Kidney capillary endothelial cell (primary cell): Measurements from ENCODE around the gene PDE4B.
"Not testable (repeated sequence)": the region's sequence is repeated elsewhere in the genome, so short reads cannot be mapped to it uniquely, and the experiment has no call there.

Experiments
- DNase-seq: peaks from one replicate; pipeline ENCODE4 v3.0.0-alpha.2; 2018; ENCODE audit warnings: low spot score

The PDE4B gene

DNA sequence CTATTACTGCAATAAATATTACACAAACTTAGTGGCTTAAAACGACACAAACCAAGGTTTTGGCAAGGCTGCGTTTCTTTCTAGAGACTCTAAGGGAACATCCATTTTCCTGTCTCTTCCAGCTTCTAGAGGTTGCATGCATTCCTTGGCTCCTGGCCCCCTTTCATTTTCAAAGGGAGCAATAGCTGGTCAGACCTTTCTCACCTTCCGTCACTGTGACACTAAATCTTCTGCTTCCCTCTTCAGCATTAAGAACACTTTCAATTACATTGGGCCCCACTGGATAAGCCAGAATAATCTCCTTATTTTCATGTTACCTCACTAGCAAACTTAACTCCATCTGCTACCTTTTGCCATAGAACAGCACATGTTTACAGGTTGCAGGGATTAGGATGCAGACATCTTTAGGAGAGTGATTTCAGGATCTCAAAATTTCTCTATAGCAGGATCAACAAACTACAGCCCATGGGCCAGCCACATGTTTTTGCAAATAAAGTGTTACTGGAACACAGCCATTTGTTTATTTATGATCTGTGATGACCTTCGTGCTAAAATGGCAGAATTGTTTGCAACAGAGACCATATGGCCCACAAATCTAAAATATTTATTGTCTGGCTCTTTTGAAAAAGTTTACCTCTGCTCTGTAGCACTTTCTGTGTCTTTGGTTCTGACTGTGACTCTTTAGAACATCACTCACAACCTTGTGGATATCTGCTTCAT lies 519.7 kb downstream of the PDE4B start:
- no peak for DNase-seq

DNA sequence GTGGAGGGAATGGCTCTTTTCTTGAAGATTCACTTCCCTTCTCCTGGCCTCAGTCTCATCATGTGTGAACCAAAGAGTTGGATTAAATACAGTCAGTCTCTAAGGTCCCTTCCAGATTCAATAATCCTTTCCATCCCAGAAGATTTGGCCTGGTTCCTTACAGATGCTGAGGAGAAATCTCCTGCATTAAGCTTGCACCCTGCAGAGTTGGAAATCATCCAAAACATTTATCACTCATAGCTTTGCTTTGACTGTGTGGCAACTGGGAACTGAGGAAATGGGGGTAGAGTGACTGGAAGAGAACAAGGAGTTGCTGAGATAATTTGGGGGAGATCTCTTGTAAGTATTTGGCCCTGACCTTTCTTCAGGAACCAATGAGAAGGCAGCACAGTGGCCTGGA lies 520.7 kb downstream of the PDE4B start:
- no peak for DNase-seq

DNA sequence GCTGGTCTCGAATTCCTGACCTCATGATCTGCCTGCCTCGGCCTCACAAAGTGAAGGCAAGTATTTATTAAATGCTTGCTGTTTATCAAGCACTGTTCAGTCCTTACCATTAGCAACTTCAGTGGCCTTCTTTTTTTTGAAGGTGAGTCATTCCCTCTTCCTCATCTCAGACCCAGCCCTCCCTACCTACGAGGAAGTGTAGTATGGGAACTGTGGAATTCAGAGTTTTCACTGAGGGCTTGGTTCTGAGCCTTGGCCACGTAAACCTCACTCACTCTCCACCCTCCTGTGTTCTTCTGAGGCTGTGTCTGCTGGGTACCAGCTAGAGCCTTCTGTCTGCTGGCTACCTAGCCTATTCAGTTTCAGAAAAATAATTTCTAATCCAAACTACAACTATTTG lies 523.0 kb downstream of the PDE4B start:
- DNase-seq, result no peak

DNA sequence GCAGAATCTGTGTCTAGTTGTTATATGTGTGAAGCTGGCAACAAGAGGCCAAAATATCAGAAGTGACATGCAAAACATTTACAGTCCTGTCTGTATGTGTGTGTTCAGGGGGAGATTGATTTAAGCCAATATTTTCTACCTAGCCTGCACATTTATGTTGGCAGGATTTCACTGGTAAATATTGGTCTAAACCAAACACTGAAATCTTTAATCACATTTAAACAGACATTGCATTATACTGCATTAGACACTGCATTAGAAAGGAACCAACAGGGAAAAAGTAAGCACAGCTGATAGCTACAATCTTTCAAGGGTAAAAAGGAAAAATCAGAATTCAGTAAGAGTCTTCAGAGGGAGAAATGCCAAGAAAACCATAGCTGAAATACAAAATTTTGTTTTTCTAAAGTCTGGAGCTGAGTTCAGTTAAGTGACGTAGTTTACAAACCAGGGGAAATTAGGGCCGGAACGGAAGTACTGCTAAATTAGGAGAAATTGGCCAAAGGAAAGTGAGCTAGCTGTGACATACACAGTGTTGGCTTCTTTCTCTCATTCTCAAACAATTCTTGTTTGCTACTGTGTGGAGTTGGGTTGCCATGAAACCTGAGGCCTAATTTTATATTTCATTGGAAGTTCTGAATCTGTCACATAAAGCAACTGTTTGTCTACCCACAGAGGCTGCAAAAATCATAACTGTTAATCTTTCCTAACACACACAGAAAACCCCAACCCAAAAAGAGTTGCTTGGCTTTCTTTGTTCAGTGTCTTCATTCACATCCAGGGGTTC lies 524.0 kb downstream of the PDE4B start:
- no peak for DNase-seq

DNA sequence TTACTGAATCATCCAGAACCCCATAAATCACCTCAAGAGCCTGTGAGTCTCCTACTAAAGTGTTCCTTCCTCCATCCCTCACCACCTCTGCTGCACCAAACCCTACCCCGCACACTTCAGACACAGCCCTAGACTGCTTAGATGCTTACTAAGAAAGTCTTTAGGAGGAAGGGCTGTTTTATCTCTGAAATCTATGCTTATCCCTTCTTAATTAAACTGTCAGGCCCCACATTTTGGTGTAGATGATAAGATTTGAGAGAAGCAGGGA lies 524.5 kb downstream of the PDE4B start:
- DNase-seq, result no peak

DNA sequence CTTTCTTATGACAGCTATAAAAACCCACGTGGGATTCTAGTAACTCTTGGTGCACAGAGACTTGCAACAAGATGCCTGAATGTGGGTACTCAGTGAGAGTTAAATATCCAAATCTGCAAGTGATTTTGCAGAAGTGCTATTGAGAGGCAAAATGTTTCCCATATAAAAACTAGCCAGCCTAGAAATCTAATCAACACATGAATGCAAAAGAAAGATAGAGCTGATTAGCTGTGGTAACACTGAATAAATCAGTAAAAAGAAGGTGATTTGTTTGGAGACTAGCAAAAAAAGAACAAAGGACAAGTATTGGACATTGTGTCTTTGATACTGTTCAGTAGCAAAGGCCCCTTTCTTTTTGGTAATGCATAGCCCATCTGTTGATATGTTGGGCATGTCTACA lies 527.5 kb downstream of the PDE4B start:
- DNase-seq, result no peak

DNA sequence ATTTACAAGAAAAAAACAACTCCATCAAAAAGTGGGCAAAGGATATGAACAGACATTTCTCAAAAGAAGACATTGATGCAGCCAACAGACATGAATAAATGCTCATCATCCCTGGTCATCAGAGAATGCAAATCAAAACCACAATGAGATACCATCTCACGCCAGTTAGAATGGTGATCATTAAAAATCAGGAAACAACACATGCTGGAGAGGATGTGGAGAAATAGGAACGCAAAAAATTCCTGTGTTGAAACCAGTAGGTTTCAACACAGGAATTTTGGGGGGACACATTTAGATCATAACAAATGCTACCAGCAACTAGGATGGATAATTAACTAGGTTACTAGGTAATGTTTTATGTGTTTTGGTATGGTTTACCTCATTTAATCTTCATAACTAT lies 529.8 kb downstream of the PDE4B start:
- not testable (repeated sequence) for DNase-seq

DNA sequence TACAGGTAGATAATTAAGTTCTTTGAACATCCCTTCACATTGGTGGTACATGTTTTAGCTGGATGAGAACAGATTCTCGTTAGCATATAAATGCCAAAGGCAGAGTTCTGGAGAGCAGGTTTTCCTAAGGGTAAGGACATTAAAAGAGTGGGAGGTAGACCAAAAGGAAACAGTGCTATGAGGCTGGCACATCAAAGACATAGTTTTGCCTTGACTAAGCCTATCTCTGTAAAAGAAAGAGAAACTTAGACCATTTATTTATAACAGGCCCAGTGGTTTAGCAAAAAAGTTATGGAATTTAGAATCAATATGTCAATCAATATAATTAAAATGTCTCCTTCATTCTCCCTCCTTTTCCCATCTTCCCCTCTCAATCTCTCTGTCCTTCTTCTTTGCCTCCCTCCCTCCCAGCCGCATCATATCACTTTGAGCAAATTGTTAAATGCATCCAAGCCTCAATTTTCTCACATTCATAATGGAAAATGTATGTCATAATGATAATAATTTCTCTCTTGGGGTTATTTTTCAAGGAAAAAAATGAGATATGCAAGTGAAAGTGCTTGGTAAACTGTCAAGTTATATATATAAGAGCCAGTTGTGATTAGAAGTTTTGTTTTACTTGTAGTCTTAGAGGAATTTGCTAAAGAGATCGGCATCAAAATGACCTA lies 531.4 kb downstream of the PDE4B start:
- DNase-seq, result no peak

DNA sequence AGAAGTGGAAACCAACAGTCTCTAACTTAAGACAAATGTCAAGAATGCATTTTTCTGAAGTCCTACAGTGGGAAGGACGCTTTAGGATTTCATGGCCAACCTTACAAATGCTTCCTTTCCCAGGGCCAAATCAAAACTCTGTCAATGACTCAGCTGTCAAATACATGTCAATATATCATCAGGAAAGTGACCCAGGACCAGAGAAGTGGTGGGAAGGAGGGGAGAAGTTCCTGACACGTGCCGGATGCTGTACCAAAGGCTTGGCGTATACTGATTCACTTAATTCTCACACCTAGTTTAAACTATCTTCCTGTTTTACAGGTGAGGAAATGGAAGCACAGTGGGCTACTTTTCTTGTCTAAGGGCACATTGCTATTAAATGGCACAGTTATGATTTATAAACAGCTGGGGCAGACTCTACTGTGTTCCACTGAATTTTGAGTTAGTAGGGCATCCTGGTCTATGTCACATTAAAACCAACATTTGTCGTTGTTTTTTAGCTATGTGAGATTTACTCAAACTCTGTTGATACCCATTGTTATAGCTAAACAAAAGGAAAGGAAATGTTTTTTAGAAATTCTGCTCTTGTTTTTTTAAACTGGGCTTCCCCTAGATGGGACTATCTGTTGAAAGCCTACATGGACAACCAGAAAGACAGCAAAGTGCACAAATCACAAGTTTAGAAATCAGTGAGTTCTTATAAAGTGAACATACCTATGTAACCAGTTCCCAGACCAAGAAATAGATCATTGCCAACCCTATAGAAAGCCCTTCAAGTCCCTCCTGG lies 533.1 kb downstream of the PDE4B start:
- DNase-seq, result no peak

DNA sequence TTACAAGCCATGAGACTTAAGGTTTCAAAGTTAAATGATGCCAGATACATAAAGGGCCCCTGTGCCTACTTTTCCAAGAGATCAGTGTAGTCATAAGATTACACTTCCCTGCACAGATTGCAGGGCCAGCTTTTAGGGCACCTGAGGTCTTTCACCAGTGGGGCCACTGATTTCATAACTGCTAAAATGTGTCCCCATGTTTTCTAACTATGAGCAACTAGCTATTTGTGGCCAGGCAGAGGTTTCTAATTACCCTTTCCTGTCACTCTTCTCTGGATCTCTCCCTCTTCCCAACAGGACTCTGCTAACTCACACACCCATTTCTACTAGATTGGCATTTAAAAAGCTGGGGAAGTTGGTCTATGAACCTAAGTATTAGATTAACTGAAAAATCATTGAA lies 534.2 kb downstream of the PDE4B start:
- DNase-seq, result no peak

DNA sequence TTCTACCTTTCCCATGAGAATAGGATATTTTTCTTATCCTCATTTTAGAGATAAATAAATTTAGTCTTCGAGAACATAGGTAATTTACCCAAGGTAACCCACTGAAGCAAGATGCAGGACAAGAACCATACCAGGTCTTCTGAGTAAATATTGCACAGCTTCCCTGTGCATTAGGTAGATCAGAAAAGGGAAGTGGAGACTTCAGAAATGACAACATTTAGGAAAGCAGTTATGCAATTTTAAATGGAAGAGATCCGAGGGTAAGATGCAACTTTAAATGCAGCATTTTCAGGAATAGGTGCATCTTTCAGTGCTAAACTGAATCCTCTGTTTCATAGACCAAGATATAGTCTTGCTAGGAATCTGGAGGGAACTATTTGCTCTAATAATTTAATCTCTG lies 534.9 kb downstream of the PDE4B start:
- DNase-seq, result no peak

DNA sequence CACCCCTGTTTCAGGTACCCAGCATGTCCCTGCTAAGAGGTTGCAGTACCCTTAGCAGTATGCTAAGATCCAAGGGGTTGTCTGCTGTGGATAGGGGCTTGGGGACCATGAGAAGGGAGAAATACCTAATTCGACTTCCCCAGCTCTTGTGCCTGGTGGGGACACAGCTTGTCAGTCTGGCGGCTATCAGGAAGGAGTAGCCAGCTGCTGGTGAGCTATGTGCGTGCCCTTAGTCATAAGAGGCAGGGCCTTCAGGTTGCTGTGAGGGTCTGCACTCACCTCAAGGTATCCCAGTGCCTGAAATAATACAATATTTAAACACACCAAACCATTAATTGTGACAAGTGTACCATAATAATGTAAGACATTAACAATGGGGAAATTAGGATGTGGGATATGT lies 536.2 kb downstream of the PDE4B start:
- no peak for DNase-seq

DNA sequence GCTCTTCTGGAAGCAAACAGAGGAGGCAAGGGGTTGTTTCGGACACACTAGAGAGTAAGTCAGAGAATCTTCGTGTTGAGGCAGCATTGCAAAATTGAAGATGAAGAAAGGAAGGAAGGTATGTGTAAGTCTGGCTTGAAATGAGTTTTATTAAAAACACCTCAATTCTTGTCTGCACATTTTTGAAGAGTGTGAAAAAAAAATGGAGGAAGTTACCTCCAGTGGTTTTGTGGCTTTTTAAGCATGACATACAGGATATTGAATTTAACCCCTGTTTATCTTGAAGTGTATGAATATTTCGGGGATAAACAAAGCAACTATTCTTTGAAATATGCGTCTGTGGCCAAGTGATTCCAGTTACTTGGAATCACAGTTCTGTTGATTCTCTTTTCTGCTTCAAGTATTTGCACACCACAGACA lies 538.0 kb downstream of the PDE4B start:
- no peak for DNase-seq

DNA sequence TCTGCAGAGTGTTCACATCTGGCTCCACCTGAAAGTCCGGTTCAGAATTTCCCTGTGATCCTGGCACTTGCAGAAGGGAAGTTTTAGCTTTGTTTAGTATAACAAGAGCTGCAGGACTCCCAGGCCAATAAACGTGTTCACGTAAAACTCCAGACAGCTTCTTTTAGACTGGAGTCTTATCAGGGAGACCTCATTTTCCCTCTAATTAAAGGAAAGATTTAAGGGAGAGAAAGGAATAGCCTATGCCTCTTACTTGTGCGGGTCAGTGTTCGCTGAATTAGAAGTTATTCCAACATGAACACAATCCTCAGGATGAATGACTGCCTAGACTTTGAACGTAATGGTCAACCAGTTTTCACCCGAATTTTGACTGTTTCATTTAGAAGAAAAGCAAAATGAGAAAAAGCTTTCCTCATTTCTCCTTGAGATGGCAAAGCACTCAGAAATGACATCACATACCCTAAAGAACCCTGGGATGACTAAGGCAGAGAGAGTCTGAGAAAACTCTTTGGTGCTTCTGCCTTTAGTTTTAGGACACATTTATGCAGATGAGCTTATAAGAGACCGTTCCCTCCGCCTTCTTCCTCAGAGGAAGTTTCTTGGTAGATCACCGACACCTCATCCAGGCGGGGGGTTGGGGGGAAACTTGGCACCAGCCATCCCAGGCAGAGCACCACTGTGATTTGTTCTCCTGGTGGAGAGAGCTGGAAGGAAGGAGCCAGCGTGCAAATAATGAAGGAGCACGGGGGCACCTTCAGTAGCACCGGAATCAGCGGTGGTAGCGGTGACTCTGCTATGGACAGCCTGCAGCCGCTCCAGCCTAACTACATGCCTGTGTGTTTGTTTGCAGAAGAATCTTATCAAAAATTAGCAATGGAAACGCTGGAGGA lies 539.2 kb downstream of the PDE4B start:
- DNase-seq, result peak; percentile 83

DNA sequence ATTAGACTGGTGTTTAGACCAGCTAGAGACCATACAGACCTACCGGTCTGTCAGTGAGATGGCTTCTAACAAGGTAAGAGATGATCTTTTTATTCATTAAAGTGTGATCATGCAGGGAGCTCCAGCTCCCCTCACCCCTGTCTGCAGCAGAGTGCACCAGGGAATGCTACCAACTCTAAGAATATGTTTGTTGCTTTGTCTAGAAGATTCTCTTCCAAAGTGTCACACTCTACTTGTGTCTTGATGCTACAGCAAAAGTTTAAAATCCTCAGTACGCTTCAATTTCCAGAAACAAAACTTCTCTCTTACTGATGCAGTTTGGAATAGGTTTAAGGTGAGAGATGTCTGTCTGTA lies 539.8 kb downstream of the PDE4B start:
- DNase-seq, result no peak

DNA sequence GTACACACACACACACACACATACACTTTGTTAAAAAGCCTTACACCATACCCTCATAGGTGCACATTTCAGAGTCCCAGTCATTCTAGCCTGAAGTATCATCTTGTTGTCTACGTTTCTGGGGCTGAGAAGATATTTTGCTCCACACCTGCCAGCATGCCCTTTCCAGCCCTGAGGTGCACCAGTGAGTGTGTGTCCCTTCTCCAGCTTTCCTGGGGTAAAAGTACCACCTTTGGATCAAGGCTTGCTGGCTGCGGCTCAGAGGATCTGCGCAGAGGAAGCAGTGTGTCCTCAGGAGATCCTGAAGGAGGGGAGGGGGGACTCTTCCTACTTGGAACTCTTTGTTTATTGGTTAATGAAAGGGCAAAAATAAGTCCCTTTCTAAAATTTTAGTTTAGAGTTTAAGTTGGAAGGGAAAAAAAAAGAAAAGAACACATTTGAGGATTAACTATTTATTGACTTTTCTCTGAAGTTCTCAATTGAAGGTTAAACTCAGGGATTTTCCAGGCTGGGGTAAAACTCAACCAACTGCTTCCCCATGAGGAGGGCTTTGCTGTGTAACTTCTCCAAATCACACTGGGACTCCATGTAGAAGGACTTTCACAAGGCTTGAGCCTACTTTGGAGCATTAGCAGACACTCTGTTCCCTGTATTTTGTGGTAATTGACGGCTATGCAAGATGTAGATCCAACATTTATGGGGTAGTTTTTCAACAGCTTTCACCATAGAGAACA lies 540.9 kb downstream of the PDE4B start:
- no peak for DNase-seq

DNA sequence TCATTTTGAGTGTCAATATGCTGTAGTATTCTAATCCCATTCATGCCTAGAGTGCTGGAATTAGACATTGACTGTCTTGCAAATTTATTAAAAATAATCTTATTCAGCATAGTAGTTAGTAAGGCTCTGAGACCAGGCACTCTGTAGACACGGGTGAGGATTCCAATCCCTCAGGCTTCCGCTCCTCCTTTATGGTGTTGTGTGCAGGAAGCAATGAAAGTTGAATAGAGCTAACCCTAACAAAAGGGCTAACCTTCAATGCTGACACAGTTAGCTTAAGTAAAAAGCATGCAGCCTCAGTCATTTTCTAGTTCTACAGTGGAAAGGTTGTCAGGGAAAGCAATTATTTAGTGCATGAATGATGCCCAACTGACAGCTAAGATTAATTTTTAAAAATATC lies 541.6 kb downstream of the PDE4B start:
- DNase-seq, result peak; percentile 50

DNA sequence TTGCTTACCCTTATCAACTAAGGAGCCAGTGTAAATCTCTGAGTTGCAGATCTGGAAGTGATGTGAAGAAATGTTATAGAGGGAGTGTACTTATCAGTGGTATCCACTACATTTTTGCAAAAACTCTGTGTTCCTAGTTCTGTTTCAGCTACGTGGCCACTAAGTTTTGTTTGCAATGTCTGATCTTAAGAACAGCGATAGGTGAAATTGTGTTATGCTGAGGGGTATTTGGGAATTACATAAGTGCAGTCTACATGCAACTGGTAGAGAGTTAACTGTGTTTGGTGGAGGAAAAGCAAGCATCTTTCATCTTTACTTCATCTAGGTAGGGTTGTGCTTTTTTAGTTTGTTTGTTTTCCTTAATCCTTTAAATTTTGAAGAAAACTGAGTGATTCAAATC lies 542.4 kb downstream of the PDE4B start:
- no peak for DNase-seq

DNA sequence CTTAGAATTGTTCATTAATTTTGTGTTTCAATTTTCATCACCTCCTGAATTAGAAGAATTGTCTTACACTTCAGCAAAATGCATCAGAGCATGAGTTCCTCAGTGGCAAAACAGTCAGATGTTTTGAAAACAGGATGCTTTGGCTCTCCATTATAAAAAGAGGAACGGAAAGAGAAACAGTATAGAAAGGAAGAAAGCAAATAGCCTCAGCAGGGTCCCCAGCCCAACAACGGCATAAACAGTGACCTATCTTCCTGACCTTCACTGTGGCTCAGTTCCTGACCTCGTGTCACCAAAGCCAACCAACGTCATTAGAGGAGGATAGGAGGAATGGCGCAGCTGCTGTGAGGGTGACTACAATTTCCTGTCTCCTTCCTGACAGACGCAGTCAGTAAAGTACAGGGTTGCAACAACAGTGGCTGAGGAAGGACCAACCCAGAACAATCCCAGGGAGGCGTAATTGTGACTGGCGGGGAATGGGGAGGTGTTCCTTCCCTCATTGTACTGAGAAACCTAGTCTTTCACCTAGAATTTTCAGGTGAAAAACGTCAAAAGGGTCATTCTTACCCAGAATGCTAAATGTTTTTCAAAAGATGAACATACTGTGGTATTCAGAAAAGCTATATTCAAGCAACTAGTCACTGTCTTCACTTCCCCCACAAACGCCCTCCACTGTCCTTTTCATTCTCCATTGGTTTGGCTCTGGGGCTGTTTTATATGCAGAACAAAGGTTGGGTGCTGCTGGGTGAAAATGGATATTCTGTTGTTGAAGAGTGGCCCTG lies 543.4 kb downstream of the PDE4B start:
- peak; percentile 85 for DNase-seq

DNA sequence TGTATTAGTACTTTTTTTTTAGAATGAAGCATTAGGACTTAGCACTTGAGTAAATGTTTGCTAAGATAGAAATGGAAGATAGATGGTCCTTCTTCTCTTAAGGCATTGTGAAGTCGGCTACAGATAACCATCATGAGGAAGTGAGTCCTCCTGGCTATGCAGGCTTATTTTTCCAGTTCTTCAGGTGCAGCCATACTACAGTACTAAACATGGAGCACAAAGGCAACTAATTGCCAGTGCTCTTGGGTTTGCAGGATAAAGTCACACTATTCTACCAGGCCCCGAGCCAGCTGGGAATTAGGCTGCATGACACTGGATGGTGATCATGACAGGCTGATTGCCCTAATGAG lies 543.9 kb downstream of the PDE4B start:
- no peak for DNase-seq
